K562 (cell line): ENCODE data around the gene ATG4D. TPM values are rescaled to one million over a fixed set of nuclear protein-coding genes. Genes with fewer than 3 reads are reported as not detected.
A peak's percentile ranks its signal among the peaks of the same experiment; 100 is the strongest.

ENCODE experiments used
- ADNP ChIP-seq: fragments of 200-800 bp; sonication (Bioruptor generic); IDR thresholded peaks from 2 replicates; pipeline ENCODE4 v1.6.1; 2016; ENCODE audit warnings: missing genetic modification characterization, missing compliant biosample characterization
- CCAR2 ChIP-seq: fragments of 200-400 bp; formaldehyde crosslinking; IDR thresholded peaks from 2 replicates; pipeline ENCODE4 v1.6.1; 2017; ENCODE audit warnings: mild to moderate bottlenecking, low read depth, low read length
- ELF1 ChIP-seq: fragments of 200-800 bp; sonication (Bioruptor generic); IDR thresholded peaks from 2 replicates; pipeline ENCODE4 v1.6.1; 2016; ENCODE audit warnings: missing genetic modification characterization, missing compliant biosample characterization
- ETS2 ChIP-seq: IDR thresholded peaks from 2 replicates; pipeline ENCODE4 v1.6.1; 2016; ENCODE audit warnings: borderline replicate concordance, missing genetic modification characterization, mild to moderate bottlenecking, moderate library complexity, missing compliant biosample characterization; ENCODE audit not compliant: poor library complexity, severe bottlenecking
- FOS ChIP-seq: IDR thresholded peaks from 3 replicates; pipeline ENCODE4 v1.6.1; 2011; ENCODE audit not compliant: insufficient read length; ENCODE audit errors: extremely low read depth
- FOXA3 ChIP-seq, 2 experiments: fragments of 450-650 bp in 1 of 2; sonication (generic) in 1 of 2; formaldehyde crosslinking; IDR thresholded peaks in 1 of 2; conservative IDR thresholded peaks in 1 of 2; 2 replicates each; pipeline versions ENCODE4 v1.4.0 to v1.8.0; 2020 to 2022; ENCODE audit warnings: mild to moderate bottlenecking in 2 of 2, missing genetic modification reagents in 1 of 2
- GATAD2A ChIP-seq: fragments of 450-650 bp; IDR thresholded peaks from 2 replicates; pipeline ENCODE4 v1.6.1; 2017
- HDAC6 ChIP-seq: IDR thresholded peaks from 2 replicates; pipeline ENCODE4 v1.6.1; 2012; ENCODE audit warnings: low read depth, mild to moderate bottlenecking, control low read depth, inconsistent platforms, low read length, moderate library complexity
- LARP7 ChIP-seq: fragments of 450-650 bp; IDR thresholded peaks from 2 replicates; pipeline ENCODE4 v1.6.1; 2016
- MEF2D ChIP-seq: conservative IDR thresholded peaks from 2 replicates; pipeline ENCODE4 v1.6.1; 2016; ENCODE audit warnings: low read depth, missing genetic modification characterization, missing compliant biosample characterization
- NFYB ChIP-seq: IDR thresholded peaks from 2 replicates; pipeline ENCODE4 v1.6.1; 2011; ENCODE audit warnings: mild to moderate bottlenecking, moderate library complexity; ENCODE audit not compliant: insufficient read length; ENCODE audit errors: extremely low read depth
- NR2C2 ChIP-seq, 2 experiments: fragments of 200-800 bp in 1 of 2; sonication (Bioruptor generic) in 1 of 2; sonication (generic) in 1 of 2; formaldehyde crosslinking in 1 of 2; IDR thresholded peaks; 2 replicates each; pipeline versions ENCODE4 v1.6.1 to v1.8.0; 2016 to 2022; ENCODE audit warnings: mild to moderate bottlenecking in 1 of 2, missing compliant biosample characterization in 1 of 2, missing genetic modification characterization in 1 of 2, missing genetic modification reagents in 1 of 2
- POLR2H ChIP-seq: IDR thresholded peaks from 2 replicates; pipeline ENCODE4 v1.6.1; 2016; ENCODE audit warnings: missing genetic modification characterization, low read depth, mild to moderate bottlenecking, control low read depth, missing compliant biosample characterization, moderate library complexity
- SLC30A9 ChIP-seq: fragments of 250-450 bp; sonication (Bioruptor Pico); IDR thresholded peaks from 2 replicates; pipeline ENCODE4 v1.8.0; 2022; ENCODE audit warnings: mild to moderate bottlenecking, moderate library complexity
- STAT5B ChIP-seq: fragments of 250-450 bp; sonication (Bioruptor Pico); IDR thresholded peaks from 2 replicates; pipeline ENCODE4 v1.8.0; 2021; ENCODE audit warnings: mild to moderate bottlenecking, inconsistent platforms
- ZNF12 ChIP-seq: sonication (generic); formaldehyde crosslinking; IDR thresholded peaks from 2 replicates; pipeline ENCODE4 v1.4.0; 2020; ENCODE audit warnings: mild to moderate bottlenecking, missing genetic modification reagents
- ZNF408 ChIP-seq: fragments of 250-450 bp; sonication (Bioruptor Pico); IDR thresholded peaks from 2 replicates; pipeline ENCODE4 v1.4.0; 2020; ENCODE audit warnings: low read depth, mild to moderate bottlenecking, moderate library complexity
- ZNF75A ChIP-seq: fragments of 450-650 bp; formaldehyde crosslinking; IDR thresholded peaks from 2 replicates; pipeline ENCODE4 v1.4.0; 2020; ENCODE audit warnings: mild to moderate bottlenecking
- polyA plus RNA-seq, 8 experiments: library from polyadenylated mRNA; depleted of rRNA in 4 of 8; stranded (reverse) in 5 of 8; unstranded in 3 of 8; fragments of >200 nt; fragmentation: Nextera tagmentation in 2 of 8; fragmentation: Illumina TruSeq in 1 of 8; extraction: Ambion mirVana in 2 of 8; extraction: Trizol in 1 of 8; gene quantifications; 2 replicates each; pipeline versions ENCODE4 v1.2.1 to v1.2.3, GENCODE V29; 2011 to 2014; ENCODE audit warnings: inconsistent platforms in 1 of 8, missing spikeins in 1 of 8
- total RNA-seq, 7 experiments: library from RNA; depleted of rRNA in 6 of 7; stranded (reverse); fragments of >200 nt in 6 of 7; fragmentation: Illumina TruSeq in 2 of 7; extraction: Trizol in 2 of 7; gene quantifications; 2 replicates each; pipeline versions ENCODE4 v1.2.1 to v1.2.3, GENCODE V29; 2011 to 2021; ENCODE audit warnings: low replicate concordance in 1 of 7
- TF ChIP-seq, protein P1 (sequence below): IDR thresholded peaks from 3 replicates; pipeline ENCODE4 v1.6.1; 2011; ENCODE audit warnings: borderline replicate concordance, mild to moderate bottlenecking; ENCODE audit not compliant: insufficient read length, insufficient read depth
- TF ChIP-seq, protein P2 (sequence below): fragments of 250-450 bp; sonication (Bioruptor Pico); IDR thresholded peaks from 2 replicates; pipeline ENCODE4 v1.5.0; 2021
- TF ChIP-seq, protein P3 (sequence below): fragments of 450-650 bp; IDR thresholded peaks from 2 replicates; pipeline ENCODE4 v1.6.1; 2018; ENCODE audit not compliant: partially characterized antibody

The ATG4D gene
- total and polyA plus RNA-seq, 9 of the 15 experiments (the other 6 are each of a cell fraction or from before 2014, with no cell fraction given): 0.51 to 66.1 (median 22.9) TPM

DNA sequence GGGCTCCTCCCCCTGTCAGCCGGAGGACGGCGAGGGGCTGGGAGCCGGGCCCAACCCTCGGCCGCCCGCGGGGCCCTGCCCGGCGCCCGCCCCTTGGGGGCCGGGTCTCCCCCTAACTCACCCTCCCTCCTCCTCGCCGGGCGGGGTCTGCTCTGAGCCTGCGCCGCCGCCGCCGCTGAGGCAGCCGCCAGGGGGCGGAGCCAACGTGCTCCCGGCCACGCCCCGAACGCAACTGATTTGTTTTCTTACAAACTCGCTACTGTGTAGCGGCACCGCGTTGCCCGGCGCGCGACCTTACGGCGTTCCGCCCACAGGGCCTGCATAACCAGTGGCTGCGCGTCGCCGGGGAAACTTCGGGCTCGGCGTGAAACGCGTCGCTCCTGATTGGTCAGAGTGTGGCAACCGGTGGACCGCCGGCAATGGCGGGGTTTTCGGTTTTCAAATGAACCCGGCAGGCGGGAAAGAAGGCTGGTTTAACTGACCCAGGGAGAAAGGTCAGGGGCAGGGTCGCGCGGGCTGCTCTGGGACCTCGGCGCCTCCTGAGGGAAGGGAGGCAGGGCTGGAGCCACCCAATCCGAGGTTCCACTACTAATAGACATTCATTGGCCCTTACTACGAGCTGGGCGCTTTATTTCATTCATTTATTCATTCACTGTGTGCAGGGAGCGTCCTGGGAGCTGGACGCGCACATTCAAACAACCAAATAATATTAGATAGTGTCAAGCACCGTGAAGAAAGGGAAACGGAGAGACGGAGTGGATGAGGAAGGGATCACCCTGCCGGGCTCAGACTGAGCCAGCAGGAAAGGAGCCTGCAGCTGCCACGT, 25.3 kb downstream of the ATG4D start, which contains the start of gene CDKN2D (continued):
- TF ChIP-seq, protein P1, sequence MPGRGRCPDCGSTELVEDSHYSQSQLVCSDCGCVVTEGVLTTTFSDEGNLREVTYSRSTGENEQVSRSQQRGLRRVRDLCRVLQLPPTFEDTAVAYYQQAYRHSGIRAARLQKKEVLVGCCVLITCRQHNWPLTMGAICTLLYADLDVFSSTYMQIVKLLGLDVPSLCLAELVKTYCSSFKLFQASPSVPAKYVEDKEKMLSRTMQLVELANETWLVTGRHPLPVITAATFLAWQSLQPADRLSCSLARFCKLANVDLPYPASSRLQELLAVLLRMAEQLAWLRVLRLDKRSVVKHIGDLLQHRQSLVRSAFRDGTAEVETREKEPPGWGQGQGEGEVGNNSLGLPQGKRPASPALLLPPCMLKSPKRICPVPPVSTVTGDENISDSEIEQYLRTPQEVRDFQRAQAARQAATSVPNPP: no peak
- TF ChIP-seq, protein P2, sequence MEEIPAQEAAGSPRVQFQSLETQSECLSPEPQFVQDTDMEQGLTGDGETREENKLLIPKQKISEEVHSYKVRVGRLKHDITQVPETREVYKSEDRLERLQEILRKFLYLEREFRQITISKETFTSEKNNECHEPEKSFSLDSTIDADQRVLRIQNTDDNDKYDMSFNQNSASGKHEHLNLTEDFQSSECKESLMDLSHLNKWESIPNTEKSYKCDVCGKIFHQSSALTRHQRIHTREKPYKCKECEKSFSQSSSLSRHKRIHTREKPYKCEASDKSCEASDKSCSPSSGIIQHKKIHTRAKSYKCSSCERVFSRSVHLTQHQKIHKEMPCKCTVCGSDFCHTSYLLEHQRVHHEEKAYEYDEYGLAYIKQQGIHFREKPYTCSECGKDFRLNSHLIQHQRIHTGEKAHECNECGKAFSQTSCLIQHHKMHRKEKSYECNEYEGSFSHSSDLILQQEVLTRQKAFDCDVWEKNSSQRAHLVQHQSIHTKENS (CRISPR knock-in tag): no peak
- peak; percentile 71; the same call in 1 of the 2 replicates for TF ChIP-seq NR2C2 (CRISPR knock-in tag; IDR thresholded peaks at IDR 0.05)
- peak; percentile 98 for TF ChIP-seq NR2C2 (tag; IDR thresholded peaks at IDR 0.05)
- no peak for TF ChIP-seq CCAR2
- TF ChIP-seq LARP7: no peak
- TF ChIP-seq ZNF75A (CRISPR knock-in tag): no peak
- no peak for TF ChIP-seq STAT5B
- peak; percentile 87 for TF ChIP-seq FOS
- TF ChIP-seq SLC30A9 (CRISPR knock-in tag): no peak
- no peak for TF ChIP-seq ETS2 (tag)
- 0 out of 4 replicates have a peak, but pooled peaks of 1 of the 2 experiments have one; percentile 2 for TF ChIP-seq FOXA3 (CRISPR knock-in tag; conservative IDR thresholded peaks at IDR 0.05 in 1 of 2, IDR thresholded peaks at IDR 0.05 in 1 of 2)
- TF ChIP-seq ADNP (tag): no peak
- TF ChIP-seq ZNF408 (CRISPR knock-in tag): no peak
- no peak for TF ChIP-seq ZNF12 (CRISPR knock-in tag)
- TF ChIP-seq, protein P3, sequence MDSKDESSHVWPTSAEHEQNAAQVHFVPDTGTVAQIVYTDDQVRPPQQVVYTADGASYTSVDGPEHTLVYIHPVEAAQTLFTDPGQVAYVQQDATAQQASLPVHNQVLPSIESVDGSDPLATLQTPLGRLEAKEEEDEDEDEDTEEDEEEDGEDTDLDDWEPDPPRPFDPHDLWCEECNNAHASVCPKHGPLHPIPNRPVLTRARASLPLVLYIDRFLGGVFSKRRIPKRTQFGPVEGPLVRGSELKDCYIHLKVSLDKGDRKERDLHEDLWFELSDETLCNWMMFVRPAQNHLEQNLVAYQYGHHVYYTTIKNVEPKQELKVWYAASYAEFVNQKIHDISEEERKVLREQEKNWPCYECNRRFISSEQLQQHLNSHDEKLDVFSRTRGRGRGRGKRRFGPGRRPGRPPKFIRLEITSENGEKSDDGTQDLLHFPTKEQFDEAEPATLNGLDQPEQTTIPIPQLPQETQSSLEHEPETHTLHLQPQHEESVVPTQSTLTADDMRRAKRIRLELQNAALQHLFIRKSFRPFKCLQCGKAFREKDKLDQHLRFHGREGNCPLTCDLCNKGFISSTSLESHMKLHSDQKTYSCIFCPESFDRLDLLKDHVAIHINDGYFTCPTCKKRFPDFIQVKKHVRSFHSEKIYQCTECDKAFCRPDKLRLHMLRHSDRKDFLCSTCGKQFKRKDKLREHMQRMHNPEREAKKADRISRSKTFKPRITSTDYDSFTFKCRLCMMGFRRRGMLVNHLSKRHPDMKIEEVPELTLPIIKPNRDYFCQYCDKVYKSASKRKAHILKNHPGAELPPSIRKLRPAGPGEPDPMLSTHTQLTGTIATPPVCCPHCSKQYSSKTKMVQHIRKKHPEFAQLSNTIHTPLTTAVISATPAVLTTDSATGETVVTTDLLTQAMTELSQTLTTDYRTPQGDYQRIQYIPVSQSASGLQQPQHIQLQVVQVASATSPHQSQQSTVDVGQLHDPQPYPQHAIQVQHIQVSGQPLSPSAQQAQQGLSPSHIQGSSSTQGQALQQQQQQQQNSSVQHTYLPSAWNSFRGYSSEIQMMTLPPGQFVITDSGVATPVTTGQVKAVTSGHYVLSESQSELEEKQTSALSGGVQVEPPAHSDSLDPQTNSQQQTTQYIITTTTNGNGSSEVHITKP: no peak
- peak; percentile 79 for TF ChIP-seq NFYB
- TF ChIP-seq ELF1 (tag): peak; percentile 27; the same call in 1 of the 2 replicates
- TF ChIP-seq MEF2D (tag): no peak
- no peak for TF ChIP-seq GATAD2A
- TF ChIP-seq POLR2H (tag): peak; percentile 87
- no peak for TF ChIP-seq HDAC6
